Esophagus muscularis mucosa (tissue), 3 donors: ENCODE data around the gene VSTM5.

ENCODE experiments used
- POLR2A ChIP-seq: fragments of 450-650 bp; IDR thresholded peaks from one replicate; pipeline ENCODE4 v1.6.1; 2017; ENCODE audit warnings: antibody characterized with exemption, moderate library complexity, mild to moderate bottlenecking, low read depth
- POLR2AphosphoS5 ChIP-seq, 2 donors: sonication (generic); formaldehyde crosslinking; IDR thresholded peaks; one replicate each; pipeline ENCODE4 v1.6.1; 2017; ENCODE audit warnings: antibody characterized with exemption in 2 of 2
- TF ChIP-seq, protein P1 (sequence below), 3 experiments: fragments of 200-600 bp in 2 of 3; fragments of 450-650 bp in 1 of 3; sonication (generic) in 2 of 3; IDR thresholded peaks; one replicate each; pipeline ENCODE4 v1.5.1; 2017 to 2019; ENCODE audit warnings: antibody characterized with exemption in 3 of 3, mild to moderate bottlenecking in 2 of 3, moderate library complexity in 1 of 3

DNA sequence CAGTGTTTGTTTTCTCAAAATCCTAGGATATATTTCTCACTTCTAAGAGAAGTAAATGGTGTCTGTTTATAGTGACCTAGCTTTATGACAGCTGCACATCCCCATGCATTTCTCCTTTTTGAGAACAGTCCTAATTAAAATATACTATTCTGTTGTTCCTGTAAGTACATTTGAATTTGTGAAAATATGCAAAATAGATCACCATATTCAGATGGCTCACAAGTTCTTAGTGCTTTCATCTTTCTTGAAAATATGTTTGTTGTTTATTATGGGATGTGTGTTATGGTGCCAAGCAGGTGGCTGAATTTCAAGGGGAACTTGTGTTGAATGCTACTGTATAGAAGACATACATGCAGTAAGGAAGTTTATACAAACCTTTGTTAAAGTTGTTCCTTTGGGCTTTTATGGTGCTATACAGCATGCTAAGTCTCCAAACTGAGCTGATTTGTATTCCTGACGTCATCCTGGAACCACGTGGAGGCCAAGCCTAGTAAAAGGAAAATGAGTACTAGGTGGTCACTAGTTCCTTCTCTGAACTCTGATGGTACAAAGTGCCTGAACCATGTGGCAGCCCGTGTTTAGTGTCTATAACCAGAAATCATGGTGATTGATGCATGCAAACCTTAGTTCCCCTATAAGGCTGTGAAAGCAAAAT, 7.8 kb upstream of the VSTM5 start:
- TF ChIP-seq, protein P1, sequence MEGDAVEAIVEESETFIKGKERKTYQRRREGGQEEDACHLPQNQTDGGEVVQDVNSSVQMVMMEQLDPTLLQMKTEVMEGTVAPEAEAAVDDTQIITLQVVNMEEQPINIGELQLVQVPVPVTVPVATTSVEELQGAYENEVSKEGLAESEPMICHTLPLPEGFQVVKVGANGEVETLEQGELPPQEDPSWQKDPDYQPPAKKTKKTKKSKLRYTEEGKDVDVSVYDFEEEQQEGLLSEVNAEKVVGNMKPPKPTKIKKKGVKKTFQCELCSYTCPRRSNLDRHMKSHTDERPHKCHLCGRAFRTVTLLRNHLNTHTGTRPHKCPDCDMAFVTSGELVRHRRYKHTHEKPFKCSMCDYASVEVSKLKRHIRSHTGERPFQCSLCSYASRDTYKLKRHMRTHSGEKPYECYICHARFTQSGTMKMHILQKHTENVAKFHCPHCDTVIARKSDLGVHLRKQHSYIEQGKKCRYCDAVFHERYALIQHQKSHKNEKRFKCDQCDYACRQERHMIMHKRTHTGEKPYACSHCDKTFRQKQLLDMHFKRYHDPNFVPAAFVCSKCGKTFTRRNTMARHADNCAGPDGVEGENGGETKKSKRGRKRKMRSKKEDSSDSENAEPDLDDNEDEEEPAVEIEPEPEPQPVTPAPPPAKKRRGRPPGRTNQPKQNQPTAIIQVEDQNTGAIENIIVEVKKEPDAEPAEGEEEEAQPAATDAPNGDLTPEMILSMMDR (IDR thresholded peaks at IDR 0.05), result no peak
- TF ChIP-seq POLR2AphosphoS5 (IDR thresholded peaks at IDR 0.05), result no peak
- TF ChIP-seq POLR2A, result no peak
